GM19240 (cell line): ENCODE measurements around the gene JOSD2.

ENCODE experiments used
- DNase-seq: peaks from one replicate; pipeline ENCODE4 v3.0.0; 2011; ENCODE audit warnings: low spot score; ENCODE audit not compliant: insufficient read length

JOSD2 gene

DNA sequence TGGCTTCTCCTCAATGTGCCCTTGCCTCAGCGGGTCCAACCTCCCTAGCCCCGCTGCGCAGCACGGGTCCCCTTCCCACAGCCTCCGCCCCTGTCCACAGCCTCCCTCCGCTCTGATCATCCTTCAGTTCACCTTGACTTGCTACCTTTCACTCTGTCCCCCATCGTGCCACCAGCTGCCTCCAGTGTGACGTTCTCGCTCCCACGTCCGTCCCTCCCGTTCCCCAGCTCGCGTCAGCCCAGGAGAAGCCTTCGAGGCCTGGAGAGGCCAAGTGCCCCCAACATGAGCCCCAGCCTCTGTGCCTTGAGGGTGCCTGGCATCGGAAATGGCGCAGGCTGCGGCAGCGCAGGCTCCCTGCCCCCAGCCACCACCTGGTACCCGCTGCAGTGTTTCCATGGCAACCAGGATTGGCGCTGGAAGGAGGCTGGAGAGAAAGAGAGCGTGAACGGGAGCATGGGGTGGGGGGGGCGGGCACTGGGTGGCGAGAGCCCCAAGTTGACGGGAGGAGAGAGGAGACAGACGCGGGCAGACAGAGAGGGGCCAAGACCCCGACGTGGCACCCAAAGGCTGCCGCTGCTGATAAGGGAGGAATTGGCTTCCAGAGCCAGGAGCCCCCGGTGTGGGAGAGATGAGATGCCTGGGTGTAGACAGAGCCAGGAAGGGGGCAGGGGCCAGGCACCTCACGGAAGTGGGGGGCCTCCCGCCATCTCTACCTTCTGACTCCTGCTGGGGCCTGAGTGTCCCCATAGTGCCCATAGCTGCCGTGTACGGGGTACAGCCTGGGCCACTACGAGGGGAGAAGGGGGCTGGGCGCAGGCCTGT is 3.6 kb upstream of the JOSD2 start:
- DNase-seq = no peak

DNA sequence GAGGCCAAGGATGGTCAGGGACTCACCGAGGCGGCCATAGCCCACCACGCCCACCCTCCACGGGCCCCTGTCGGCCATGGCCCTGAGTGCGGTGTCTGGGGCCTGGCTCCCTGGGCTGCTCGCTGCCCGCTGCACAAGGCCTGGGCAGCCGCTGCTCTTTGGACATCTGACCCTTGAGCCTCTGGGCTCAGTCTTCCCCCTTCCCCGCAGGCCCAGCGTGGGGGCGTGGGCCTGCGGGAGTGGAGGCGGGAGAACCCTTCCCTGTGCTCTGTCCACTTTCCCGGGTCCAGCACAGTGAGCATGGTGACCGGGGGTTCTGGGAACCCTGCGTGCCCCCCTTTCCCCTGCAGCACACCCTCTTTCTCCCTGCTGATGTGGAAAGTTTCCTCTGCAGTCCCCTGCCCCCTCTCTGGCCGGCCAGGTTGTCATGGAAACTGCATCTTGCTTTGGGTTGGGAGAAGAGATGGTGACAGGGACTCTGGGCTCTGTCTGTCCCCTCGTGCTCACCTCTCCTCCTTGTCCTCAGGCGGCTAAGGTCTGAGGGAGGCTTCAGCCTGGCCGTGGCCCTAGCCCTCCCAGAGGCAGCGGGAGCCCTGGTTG is 2.9 kb upstream of the JOSD2 start, which contains the start of gene ASPDH:
Gene ASPDH, minus strand, starts transcription at position 168 of the 600 bp plus-strand sequence. Its CDS starts 90 bp downstream, at position 78.
- DNase-seq = no peak

DNA sequence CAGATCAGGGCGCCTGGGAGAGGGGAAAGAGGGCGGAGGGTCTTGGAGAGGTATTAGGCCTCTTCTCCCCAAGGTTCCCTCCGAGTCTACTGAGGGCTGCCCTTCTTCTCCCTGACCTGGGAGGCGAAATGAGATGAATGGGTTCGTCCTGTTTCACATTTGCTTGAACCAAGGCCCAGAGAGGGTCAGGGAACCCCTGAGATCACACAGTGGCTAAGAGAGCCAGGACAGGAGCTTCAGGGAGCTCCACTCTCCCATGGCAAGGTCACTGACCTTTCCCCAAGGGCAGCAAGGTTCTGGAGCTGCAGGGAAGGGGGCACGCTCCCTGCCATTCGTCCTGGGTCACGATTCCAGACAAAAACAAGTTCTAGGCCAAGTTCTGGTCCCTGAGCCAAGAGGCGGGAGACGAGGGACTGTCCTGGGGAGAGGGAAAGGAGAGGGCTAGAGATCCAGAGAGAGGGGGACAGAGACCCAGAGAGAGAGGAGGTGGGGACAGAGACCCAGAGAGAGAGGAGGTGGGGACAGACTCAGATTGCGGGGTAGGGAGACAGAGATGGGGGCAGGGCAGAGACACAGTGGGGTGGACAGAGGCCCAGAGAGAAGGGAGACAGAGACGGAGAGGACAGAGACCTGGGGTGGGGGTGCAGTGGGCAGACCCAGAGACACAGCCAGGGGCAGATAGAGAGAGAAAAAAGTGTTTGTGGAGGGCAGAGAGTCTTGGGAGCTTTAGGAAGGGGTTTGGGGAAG is 2.2 kb upstream of the JOSD2 start:
- DNase-seq = no peak

DNA sequence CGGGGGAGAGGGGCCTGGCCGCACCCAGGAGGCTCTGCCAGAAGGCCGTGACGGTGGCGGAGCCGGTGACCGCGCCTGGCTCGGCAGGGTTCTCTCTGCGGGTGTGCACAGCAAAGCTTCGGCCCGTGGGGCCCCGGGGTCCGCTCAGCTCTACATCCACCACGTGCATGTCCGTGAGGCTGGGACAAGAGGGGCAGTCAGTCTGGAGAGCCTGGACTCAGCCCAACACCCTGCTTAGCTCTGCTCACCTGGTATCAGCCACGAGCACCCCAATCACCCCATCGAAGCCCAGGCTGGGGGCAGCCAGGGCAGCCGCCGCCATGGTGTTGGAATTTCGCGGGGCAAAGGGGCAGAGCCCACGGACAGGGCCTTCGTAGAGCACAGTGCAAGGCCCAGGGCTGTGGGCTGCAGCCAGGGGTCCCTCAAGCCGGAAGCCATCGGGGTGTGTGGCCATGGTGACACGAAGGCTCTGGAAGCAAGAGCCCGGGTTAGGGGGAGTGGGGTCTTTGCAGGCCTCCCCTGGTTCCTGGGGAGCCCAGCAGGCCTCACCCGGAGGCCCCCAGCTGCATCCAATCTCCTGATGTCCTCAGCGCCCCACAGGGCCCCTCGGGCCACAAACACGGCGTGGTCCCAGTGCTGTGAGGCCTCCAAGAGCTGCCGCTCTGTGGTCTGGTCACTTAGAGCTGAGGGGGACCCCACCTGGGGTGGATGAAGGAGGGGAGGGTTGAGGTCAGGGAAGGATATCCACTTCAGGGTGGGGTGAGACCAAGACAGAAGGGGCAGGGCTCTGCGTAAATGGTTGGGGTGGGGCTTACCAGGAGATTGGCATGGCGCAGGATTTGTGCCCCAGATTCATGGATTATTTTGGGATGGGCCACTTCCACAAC is 1.4 kb upstream of the JOSD2 start:
- DNase-seq = no peak

DNA sequence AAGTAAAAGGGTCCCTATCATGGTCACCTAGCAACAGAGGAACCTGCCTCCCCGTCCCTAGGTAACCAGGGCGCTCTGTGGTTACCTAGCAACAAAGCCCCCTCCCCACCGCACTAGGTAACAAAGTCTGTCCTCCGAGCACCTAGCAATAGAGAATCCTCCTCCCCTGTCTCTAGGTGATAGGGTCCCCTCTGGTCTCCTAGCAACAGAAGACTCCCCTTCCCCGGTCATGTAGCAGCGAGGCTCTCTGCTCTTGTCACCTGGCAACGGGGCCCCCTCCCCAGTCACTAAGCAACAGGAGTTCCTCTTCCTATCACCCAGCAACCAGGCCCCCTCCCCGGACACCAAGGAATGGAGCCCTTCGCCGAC is 307 bp downstream of the JOSD2 start:
- no peak for DNase-seq

DNA sequence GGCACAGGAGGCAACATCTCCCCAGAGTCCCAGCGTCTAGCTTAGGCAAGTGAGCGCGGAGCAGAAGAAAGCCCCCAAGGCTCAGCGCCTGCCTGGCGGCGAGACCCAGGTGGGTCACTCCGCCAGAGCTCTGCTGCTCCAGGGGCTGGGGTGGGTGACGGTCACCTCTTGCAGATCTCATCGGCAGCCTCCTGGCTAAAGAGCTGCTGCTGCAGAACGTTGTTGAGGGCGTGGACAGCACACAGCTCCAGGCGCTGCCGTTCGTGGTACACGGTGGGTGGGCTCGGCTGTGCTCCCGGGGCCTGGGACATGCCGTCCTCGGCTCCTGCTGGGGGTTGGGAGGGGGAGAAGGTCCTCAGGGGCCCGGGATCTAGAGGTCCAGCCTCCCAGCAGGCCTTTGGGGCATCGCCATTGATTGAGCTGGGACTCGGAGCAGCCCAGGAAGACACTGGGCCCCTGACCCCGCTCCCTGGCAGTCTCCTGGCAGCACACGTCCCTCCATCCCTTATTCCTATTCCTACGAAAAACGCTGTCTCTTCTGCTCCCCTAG is 795 bp downstream of the JOSD2 start:
- no peak for DNase-seq

DNA sequence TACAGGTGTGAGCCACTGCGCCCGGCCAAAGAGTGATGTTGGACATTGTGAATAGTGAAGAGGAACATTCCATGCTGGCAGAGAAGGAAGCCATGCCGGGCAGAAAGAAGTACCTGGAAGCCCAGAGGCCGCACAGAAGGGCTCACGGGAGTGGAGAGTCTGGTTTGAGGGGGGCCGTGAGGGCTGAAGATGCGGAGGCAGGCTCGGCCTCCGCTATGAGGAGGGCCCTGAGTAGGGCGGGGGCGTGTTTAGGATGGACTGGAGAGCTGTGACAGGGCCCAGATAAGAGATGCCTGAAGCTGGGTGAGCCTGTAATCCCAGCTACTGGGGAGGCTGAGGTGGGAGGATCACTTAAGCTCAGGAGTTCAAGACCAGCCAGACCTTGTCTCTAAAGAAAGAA is 1.6 kb downstream of the JOSD2 start:
- DNase-seq = no peak

DNA sequence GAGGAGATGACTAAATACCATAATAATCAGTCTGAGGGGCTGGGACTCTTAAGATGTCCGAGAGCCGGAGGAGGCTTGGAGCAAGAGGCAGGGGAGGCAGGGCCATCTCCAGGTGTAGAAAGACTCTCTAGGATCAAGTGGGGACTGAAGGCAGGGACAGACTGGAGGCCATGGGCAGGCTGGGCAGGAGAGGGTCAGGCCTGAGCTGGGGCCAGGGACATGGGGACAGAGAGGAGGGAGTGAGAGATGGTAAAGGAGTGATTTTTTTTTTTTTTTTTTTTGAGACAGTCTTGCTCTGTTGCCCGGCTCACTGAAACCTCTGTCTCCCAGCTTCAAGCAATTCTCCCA is 2.2 kb downstream of the JOSD2 start:
- DNase-seq = no peak

DNA sequence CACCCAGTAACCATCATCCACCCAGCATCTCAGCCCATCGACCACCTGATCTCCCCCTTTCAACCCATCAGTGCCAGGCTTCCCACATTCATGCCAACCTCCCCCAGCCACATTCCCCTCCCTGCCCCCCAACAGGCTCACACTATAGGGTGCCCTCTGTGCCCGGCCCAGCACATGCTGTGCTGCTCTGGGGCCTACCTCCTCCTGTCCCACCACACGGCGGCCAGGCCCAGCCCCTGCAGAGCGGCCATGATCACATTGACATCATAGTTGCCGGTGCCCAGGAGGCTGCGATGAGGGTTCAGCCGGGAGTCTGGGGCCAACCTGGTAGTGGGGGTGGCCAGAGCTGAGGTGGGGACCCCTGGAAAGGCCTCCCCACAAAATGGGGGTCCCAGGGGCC is 3.6 kb downstream of the JOSD2 start:
- DNase-seq = no peak

DNA sequence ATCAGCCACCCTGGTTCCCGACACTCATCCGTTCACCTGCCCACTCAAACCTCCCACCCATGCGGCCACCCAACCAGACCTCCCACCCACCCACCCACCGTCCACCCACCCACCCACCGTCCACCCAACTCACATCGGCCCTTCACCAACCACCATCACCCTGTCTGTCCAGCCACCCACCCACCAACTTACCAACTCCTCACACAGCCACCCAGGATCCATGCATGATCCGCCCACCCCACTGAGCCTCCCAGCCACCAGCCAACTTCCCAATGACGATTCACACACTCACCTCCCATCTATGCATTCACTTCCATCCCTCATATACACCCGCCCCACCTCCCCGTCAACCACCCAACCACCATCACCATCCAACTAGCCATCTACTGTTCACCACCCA is 4.3 kb downstream of the JOSD2 start:
- no peak for DNase-seq

DNA sequence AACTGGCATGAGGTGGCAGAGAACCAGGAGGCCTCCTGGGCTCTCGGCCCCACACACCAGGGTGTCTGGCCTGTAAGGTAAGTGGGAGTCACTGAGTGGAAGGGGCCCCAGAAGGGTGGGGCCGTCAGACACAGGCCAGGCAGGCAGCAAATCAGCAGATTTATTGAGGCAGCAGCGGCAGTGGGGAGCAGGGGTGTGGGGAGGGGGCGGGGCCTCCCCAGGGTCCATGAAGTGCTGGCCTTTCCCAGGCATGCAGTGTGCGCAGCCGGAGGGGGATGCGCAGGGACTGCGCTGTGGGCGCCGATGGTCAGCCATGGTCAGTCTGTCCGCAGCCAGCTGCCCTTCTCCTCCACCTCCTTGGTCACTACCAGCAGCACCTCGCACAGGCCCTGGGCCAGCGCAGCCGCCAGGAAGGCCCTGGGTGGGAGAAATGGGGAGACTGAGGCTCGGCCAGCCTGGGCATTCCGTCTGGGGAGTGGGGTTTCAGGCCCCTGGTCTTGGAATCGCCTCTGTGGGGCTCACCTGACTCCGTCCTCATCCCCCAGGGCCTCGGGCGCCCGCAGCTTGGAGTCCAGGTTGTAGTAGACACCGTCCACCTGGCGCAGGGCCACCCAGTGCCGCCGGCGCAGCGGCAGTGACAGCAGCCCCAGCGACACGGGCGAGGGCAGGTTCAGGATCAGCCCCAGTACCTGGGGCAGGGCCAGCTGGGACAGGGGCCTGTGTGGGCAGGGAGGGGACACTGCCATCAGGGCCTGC is 5.0 kb downstream of the JOSD2 start:
- DNase-seq = no peak

DNA sequence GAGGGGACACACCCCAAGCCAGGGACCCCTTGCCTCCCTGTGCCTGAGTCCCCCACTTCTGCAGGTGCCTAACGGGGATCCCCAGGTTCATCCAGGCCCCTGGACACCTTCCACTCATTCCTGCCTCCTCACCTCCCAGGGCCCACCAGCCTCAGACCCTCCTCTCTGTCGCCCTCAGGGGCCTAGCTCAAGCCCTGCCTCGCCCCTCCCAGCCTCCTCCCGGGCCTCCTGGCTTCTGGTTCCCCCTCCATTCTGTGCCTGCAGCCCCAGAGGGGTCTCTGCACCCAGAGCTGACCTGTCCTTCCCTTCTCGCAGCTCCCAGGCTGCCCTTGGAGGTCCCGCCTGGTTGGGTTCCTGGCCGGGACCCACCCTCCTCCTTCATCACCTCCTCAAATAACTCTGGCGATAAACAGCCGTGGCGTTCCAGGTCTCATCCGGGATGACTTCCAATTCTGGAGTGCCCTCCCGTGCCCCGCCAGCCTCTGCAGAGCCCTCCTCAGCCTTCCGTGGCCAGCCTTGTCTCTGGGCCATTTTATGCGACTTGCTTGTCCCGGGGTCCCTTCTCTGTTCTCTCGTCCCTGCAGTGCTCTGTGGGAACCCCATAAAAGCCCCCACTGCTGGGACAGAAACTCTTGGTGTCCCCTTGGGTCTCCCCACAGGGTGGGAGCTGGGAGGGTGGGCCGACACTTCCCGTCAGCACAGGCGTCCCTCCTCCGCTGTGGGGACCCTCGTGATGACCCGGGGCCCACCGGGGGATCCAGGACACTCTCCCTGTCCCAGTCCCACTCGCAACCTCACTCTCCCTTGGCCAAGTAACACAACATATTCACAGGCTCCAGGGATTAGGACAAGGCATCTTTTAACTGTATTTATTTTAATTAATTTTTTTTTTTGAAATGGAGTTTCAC is 9.2 kb downstream of the JOSD2 start:
- DNase-seq = no peak

DNA sequence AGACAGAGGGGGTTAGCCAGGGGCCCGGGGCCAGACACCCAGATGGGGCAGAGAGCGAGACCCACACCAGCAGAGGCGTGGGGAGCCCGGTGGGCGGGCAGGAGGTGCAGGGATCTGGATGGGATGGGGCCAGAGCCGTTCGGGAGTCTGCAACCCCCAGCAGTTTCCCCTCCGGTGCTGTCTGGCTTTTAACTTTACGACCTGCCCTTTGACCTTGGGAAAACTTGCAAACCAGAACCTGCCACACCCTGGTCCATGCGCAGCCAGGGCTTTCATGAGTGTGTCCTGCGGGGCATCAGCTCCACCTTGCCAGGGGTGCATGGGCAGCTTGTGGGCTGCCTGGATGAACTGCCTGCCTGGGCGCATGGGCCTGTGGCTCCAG is 9.8 kb downstream of the JOSD2 start:
- DNase-seq = no peak

DNA sequence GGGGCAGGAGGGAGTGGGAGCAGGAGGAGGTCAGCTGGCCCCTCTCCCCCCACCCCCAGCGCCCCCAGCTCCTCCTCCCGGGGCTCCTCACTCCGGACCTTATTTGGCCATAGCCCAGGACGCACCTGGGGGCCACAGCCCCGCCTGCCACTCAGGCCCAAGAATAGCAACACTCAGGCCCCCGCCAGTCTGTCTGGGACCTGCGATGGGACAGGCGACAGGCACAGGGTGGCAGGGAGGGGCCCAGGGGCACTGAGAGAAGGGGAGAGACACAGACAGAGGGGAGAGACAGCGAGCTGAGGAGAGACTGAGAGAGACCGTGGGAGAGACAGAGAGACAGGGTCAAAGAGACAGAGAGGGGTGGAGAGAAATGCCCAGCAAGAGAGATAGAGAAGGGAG is 10.2 kb downstream of the JOSD2 start:
- DNase-seq = no peak

DNA sequence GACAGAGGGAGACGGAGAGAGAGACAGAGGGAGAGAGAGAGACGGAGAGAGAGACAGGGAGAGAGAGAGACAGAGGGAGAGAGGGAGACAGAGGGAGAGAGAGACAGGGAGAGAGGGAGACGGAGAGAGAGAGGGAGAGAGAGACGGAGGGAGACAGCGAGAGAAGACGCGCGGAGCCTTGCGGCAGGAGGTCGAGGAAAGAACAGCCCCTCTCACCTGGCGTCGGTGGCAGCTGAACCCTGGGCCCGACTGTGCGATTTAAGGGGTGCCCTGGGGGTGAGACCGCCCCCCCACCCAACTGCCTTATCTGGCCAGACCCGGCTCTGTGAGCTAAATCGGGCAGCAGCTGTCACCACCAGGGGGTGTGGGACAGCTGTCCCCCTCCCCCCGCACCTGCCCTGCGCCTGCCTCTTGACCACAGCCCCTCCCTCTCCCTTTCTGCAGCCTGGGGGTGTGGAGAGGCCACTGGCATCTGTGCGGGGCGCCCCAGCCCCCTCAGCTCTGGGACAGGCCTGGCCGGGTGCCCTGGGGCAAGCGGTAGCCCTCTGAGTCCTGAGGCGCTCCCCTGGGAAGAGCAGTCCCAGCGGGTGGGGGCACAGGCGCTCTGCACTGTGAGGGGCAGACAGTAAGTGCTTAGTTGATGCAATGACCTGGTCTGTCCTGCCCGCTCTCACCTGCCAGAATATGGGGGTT is 10.8 kb downstream of the JOSD2 start:
- DNase-seq = no peak

DNA sequence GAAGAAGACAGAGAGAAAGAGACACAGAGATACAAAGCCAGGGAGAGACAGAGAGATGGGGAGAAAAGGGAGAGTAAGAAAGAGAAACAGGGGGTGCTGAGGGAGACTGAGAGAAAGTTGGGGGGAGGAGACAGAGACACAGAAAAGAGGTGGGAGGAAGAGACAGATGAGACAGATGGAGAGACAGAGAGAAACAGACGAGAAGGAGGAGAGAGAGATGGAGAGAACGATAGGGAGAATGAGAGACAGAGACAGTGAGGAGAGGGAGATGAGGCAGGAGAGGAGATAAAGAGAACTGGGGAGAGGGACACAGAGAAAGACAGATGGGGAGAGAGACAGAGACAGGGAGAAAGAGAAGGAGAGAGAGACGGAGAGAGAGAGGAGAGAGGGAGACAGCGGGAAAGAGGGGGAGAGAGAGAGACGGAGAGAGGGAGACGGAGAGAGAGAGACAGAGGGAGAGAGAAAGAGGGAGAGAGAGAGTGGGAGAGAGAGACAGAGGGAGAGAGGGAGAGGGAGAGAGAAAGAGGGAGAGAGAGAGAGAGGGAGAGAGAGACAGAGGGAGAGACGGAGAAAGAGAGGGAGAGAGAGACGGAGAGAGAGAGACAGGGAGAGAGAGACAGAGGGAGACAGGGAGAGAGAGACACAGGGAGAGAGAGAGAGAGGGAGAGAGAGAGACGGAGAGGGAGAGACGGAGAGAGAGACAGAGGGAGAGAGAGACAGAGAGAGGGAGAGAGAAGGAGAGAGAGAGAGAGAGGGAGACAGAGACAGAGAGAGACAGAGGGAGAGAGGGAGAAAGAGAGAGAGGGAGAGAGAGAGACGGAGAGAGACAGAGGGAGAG is 12.6 kb downstream of the JOSD2 start:
- no peak for DNase-seq

DNA sequence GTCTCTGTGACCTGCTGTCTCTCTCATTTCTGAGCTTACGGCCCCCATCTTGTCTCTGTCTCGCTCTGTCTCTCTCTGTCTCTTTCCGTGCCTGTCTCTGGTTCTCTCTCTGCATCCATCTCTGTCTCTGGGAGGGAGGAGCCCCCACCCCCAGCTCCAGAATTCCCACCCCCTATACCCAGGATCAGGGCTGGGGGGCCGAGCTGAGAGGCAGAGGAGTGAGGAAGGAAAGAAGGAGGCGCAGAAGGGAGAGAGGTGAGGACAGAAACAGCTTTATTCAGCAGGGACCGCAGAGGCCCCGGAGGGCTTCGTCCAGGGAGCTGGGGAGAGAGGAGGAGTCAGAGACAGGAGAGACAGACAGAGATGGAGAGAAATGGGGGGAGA is 14.0 kb downstream of the JOSD2 start:
- no peak for DNase-seq
